Gastrocnemius medialis (tissue), 4 donors: ENCODE data around the gene SLC12A6. TPM values are rescaled to one million over a fixed set of nuclear protein-coding genes. Genes with fewer than 3 reads are reported as not detected.

Source experiments
- ATAC-seq, 2 donors: fragments of 150-250 bp; one replicate each; pipeline ENCODE4 v1.9.1; 2016
- DNase-seq, 2 donors: peaks; one replicate each; pipeline ENCODE4 v3.0.0-alpha.2; 2019
- H3K27ac ChIP-seq, 4 donors: fragments of 200-600 bp; sonication (generic); 1 replicate in 1 of 4; 2 replicates in 3 of 4; pipeline ENCODE4 v1.5.1; 2016 to 2018; ENCODE audit warnings: mild to moderate bottlenecking in 2 of 4, moderate library complexity in 1 of 4
- H3K27me3 ChIP-seq, 3 donors: fragments of 200-600 bp; sonication (generic) in 2 of 3; 1 replicate in 1 of 3; 2 replicates in 2 of 3; pipeline versions ENCODE4 v1.5.1 to v1.6.0; 2016 to 2019; ENCODE audit warnings: mild to moderate bottlenecking in 1 of 3, moderate library complexity in 1 of 3
- H3K36me3 ChIP-seq, 2 donors: fragments of 200-600 bp; sonication (generic) in 1 of 2; one replicate each; pipeline ENCODE4 v1.5.1; 2017 to 2018
- H3K4me1 ChIP-seq, 2 donors: fragments of 200-600 bp; sonication (generic) in 1 of 2; one replicate each; pipeline ENCODE4 v1.5.1; 2016 to 2017; ENCODE audit warnings: mild to moderate bottlenecking in 2 of 2
- H3K4me3 ChIP-seq, 4 donors: fragments of 200-600 bp; sonication (generic) in 3 of 4; 1 replicate in 1 of 4; 2 replicates in 3 of 4; pipeline ENCODE4 v1.5.1; 2016 to 2019; ENCODE audit warnings: mild to moderate bottlenecking in 2 of 4
- H3K9me3 ChIP-seq, 3 donors: fragments of 200-600 bp; sonication (generic) in 2 of 3; 1 replicate in 1 of 3; 2 replicates in 2 of 3; pipeline ENCODE4 v1.5.1; 2016 to 2019
- CTCF ChIP-seq, 5 experiments: fragments of 450-650 bp in 3 of 5; fragments of 200-600 bp in 2 of 5; sonication (generic) in 2 of 5; IDR thresholded peaks in 4 of 5; conservative IDR thresholded peaks in 1 of 5; 1 replicate in 4 of 5; 2 replicates in 1 of 5; pipeline ENCODE4 v1.5.1; 2016 to 2019; ENCODE audit warnings: antibody characterized with exemption in 5 of 5, mild to moderate bottlenecking in 3 of 5, moderate library complexity in 3 of 5
- POLR2A ChIP-seq, 2 donors: fragments of 450-650 bp; IDR thresholded peaks; one replicate each; pipeline ENCODE4 v1.6.1; 2017; ENCODE audit warnings: antibody characterized with exemption in 2 of 2, mild to moderate bottlenecking in 2 of 2, moderate library complexity in 2 of 2
- in situ Hi-C, 4 donors: fragments of 200-750 bp; cut with MboI; loops; one replicate each; pipeline versions ENCODE4 v1.15.0 to v1.8.0; 2017; ENCODE audit warnings: low sequenced_read_pairs in 4 of 4
- intact Hi-C: fragments of 100-400 bp; cut with DNase I; formaldehyde crosslinking; loops from one replicate; pipeline ENCODE4 v1.15.1; 2023; ENCODE audit warnings: low total_unique reads
- total RNA-seq, 4 donors: library from RNA; depleted of rRNA; stranded (reverse); fragments of >200 nt; gene quantifications; one replicate each; pipeline versions ENCODE4 v1.1.0 to v1.2.3, GENCODE V29; 2016

Gene SLC12A6
- total RNA-seq, 4 donors from 2014 or later, result 17.3 to 25.4 (median 19.5) TPM

GRCh38 chr15:34252545-34252944, 85.0 kb downstream of the SLC12A6 start:
- intact Hi-C loops, result no loop called here
- DNase-seq, result no peak
- TF ChIP-seq CTCF (IDR thresholded peaks at IDR 0.05 in 4 of 5, conservative IDR thresholded peaks at IDR 0.05 in 1 of 5), result no peak
- TF ChIP-seq POLR2A (IDR thresholded peaks at IDR 0.05), result no peak
- ATAC-seq, result no peak
- no peaks in the 10 kb centered on the region for H3K9me3 ChIP-seq
- peaks cover 2 to 89% of the 10 kb centered on the region in 2 donors for H3K36me3 ChIP-seq
- no peak overlapping the region for H3K4me3 ChIP-seq
- no peak overlapping the region for H3K27ac ChIP-seq
- in situ Hi-C loops, result no loop called here
- H3K4me1 ChIP-seq, result no peaks in the 10 kb centered on the region
- no peaks in the 10 kb centered on the region for H3K27me3 ChIP-seq

- in situ Hi-C loops (loop anchor here in 3 of 4 donors (10.0 to 25.0 kb wide), 4 partner anchors 77 to 739 kb away; partner anchors contain the start of genes LPCAT4 (in 2 of the 3) and ZNF770 (in 1 of the 3)), intact Hi-C loops (no loop called here)
- H3K36me3 ChIP-seq, result peaks cover 2 to 78% of the 10 kb centered on the region in 2 donors
- H3K27me3 ChIP-seq, result no peaks in the 10 kb centered on the region
- no peak overlapping the region for H3K27ac ChIP-seq
- no peak for ATAC-seq
- no peak for DNase-seq
- no peaks in the 10 kb centered on the region for H3K9me3 ChIP-seq
- no peak overlapping the region for H3K4me3 ChIP-seq
- TF ChIP-seq CTCF (IDR thresholded peaks at IDR 0.05 in 4 of 5, conservative IDR thresholded peaks at IDR 0.05 in 1 of 5) (no peak), POLR2A (IDR thresholded peaks at IDR 0.05) (no peak)
- no peaks in the 10 kb centered on the region for H3K4me1 ChIP-seq
Measured at GRCh38 chr15:34248190-34248589, 89.4 kb downstream of the SLC12A6 start.

- Histone ChIP-seq H3K27me3 (no peaks in the 10 kb centered on the region), H3K4me1 (no peaks in the 10 kb centered on the region), H3K27ac (no peak overlapping the region), H3K36me3 (peaks cover 2 to 66% of the 10 kb centered on the region in 2 donors), H3K9me3 (no peaks in the 10 kb centered on the region), H3K4me3 (no peak overlapping the region)
- intact Hi-C loops, result no loop called here
- in situ Hi-C loops, result loop anchor here in 3 of 4 donors (10.0 to 25.0 kb wide), 4 partner anchors 78 to 741 kb away; partner anchors contain the start of genes LPCAT4 (in 2 of the 3) and ZNF770 (in 1 of the 3)
- no peak for ATAC-seq
- no peak for DNase-seq
- no peak for TF ChIP-seq POLR2A (IDR thresholded peaks at IDR 0.05)
- no peak for TF ChIP-seq CTCF (IDR thresholded peaks at IDR 0.05 in 4 of 5, conservative IDR thresholded peaks at IDR 0.05 in 1 of 5)
Measured at GRCh38 chr15:34246276-34246976, 91.2 kb downstream of the SLC12A6 start.

GRCh38 chr15:34243226-34243625, 94.4 kb downstream of the SLC12A6 start:
- intact Hi-C loops, result loop anchor here (5.0 kb wide), 1 partner anchor 124 kb away; the partner anchor contains the start of gene LPCAT4
- Histone ChIP-seq H3K4me1 (no peaks in the 10 kb centered on the region), H3K4me3 (no peak overlapping the region), H3K27ac (no peak overlapping the region), H3K36me3 (peaks cover 0 to 64% of the 10 kb centered on the region in 2 donors), H3K27me3 (no peaks in the 10 kb centered on the region), H3K9me3 (no peaks in the 10 kb centered on the region)
- no peak for TF ChIP-seq CTCF (IDR thresholded peaks at IDR 0.05 in 4 of 5, conservative IDR thresholded peaks at IDR 0.05 in 1 of 5)
- TF ChIP-seq POLR2A (IDR thresholded peaks at IDR 0.05), result no peak
- in situ Hi-C loops, result loop anchor here in 3 of 4 donors (10.0 to 25.0 kb wide), 4 partner anchors 82 to 744 kb away; partner anchors contain the start of genes LPCAT4 (in 2 of the 3) and ZNF770 (in 1 of the 3)
- ATAC-seq, result no peak
- no peak for DNase-seq
